GM23248 (cell line): ENCODE results near the gene KCNJ10.

Experiments used
- EZH2 ChIP-seq: fragments of 200-600 bp; sonication (generic); IDR thresholded peaks from 2 replicates; pipeline ENCODE4 v1.6.1; 2018; ENCODE audit warnings: antibody characterized with exemption, mild to moderate bottlenecking; ENCODE audit not compliant: insufficient read depth, poor library complexity, severe bottlenecking
- EZH2phosphoT487 ChIP-seq: fragments of 200-600 bp; sonication (generic); IDR thresholded peaks from 2 replicates; pipeline ENCODE4 v1.6.1; 2018; ENCODE audit warnings: antibody characterized with exemption, moderate library complexity, mild to moderate bottlenecking, low read depth; ENCODE audit not compliant: insufficient read depth

- TF ChIP-seq EZH2 (no peak), EZH2phosphoT487 (no peak)
Measured at GRCh38 chr1:160087118-160087662, 17.2 kb upstream of the KCNJ10 start.
